HG03066 (cell line): ENCODE measurements around the gene VPREB3.

Experiments used
- ATAC-seq: cut with Tn5 transposase; IDR thresholded peaks from one replicate; pipeline ENCODE4 v1.9.1; 2021; ENCODE audit warnings: low read depth; ENCODE audit not compliant: unreplicated experiment

The VPREB3 gene

DNA sequence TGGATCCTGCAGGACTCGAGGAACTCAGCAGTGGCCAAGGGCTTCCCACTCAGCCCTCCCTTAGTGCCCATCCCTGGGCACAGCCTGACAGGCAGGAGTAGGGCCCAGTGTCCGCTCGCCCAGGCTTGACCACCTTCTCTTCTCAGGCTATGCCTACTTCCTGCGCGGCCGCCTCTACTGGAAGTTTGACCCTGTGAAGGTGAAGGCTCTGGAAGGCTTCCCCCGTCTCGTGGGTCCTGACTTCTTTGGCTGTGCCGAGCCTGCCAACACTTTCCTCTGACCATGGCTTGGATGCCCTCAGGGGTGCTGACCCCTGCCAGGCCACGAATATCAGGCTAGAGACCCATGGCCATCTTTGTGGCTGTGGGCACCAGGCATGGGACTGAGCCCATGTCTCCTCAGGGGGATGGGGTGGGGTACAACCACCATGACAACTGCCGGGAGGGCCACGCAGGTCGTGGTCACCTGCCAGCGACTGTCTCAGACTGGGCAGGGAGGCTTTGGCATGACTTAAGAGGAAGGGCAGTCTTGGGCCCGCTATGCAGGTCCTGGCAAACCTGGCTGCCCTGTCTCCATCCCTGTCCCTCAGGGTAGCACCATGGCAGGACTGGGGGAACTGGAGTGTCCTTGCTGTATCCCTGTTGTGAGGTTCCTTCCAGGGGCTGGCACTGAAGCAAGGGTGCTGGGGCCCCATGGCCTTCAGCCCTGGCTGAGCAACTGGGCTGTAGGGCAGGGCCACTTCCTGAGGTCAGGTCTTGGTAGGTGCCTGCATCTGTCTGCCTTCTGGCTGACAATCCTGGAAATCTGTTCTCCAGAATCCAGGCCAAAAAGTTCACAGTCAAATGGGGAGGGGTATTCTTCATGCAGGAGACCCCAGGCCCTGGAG lies 29.3 kb upstream of the VPREB3 start:
- no peak for ATAC-seq

DNA sequence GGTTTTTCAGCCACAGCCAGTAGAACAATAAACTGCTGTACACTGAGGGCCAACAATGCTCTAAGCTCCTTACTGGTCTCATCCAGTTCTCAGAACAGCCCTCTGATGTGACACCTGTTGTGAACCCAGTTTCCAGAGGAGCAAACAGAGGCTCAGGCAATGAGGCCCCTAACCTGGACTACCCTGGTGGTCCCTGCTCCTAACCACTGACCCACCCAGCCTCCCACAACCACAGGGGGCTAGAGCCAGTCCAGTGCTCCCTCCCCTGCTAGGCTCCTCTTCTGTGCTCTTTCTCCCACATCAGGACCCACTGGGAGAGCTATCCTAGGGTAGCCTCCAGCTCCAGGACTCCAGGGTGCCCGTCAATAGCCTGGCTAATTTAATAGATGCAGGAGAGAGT lies 28.5 kb upstream of the VPREB3 start:
- ATAC-seq: no peak

DNA sequence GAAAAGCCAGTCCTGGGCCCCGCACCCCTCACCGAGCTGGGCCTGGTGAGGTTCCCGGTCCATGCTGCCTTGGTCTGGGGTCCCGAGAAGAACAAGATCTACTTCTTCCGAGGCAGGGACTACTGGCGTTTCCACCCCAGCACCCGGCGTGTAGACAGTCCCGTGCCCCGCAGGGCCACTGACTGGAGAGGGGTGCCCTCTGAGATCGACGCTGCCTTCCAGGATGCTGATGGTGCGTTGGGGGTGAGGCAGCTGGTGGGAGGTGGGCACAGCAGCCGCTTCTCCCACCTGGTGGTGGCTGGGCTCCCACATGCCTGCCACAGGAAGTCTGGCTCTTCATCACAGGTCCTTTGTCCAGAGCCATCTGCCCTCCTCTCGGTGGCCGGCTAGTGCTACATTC lies 28.0 kb upstream of the VPREB3 start:
- no peak for ATAC-seq

DNA sequence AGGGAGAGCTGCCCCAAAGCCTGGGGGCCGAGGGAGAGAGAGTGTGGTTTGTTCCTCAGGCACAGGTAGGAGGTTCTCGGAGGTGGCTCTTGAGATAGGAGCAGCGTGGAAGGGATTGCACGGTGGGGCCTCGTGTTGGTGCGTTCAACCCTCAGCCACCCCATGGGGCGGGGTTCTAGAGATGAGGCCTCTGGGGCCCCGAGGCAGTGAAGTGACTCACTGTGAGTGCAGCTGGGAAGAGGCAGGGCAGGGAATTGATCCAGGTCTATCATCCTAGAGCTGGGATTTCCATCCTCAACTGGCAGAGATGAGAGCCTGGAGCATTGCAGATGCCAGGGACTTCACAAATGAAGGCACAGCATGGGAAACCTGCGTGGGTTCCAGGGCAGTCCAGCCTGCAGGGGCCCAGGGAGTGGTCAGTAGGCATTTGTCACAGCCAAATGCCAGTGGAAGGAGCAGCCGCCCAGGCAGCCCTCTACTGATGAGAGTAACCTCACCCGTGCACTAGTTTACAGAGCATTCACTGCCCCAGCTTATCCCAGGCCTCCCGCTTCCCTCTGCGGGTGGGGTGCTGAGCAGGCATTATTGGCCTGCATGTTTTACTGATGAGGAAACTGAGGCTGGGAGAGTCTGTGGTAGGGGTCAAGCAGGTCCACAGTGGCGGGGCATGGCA lies 27.4 kb upstream of the VPREB3 start:
- ATAC-seq: no peak

DNA sequence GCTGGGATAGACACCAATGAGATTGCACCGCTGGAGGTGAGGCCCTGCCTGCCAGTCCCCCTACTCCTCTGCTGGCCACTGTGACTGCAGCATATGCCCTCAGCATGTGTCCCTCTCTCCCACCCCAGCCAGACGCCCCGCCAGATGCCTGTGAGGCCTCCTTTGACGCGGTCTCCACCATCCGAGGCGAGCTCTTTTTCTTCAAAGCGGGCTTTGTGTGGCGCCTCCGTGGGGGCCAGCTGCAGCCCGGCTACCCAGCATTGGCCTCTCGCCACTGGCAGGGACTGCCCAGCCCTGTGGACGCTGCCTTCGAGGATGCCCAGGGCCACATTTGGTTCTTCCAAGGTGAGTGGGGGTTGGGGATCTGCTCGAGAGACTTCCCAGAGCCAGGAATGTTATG lies 26.8 kb upstream of the VPREB3 start:
- no peak for ATAC-seq

DNA sequence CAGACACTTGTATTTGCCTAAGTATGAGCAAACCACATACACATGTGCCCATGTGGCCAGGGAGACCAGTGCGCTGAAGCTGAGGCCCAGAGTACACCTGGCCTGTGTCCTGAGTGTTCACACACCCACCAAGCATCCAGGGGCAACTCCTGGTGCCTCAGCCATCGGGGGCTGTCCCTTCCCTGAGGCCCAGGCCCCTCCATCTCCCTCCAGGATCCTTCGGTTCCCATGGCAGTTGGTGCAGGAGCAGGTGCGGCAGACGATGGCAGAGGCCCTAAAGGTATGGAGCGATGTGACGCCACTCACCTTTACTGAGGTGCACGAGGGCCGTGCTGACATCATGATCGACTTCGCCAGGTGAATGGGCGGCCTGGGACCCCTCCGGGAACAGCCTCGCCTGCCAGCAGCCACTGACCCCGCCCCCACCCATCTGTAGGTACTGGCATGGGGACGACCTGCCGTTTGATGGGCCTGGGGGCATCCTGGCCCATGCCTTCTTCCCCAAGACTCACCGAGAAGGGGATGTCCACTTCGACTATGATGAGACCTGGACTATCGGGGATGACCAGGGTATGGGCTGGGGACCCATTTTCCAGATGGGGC lies 26.0 kb upstream of the VPREB3 start:
- no peak for ATAC-seq

DNA sequence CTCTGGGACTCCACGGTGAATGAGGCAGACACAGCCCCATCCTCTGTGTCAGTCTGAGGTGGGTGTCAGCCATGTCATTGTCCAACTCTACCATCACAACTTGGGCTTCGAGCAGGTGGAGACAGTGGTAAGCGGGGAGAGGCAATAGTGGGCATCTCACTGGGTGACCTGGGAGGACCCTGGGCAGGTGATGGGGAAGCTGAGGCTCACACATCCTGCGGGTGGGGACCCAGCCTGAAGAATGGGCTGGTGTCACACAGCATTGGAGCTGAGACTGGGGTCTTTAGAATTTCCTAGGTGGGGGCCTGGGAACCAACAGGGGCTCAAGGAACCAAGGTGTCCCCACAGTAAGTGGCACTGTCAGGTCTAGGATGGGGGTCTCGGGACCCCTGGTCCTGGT lies 25.5 kb upstream of the VPREB3 start:
- ATAC-seq: no peak

DNA sequence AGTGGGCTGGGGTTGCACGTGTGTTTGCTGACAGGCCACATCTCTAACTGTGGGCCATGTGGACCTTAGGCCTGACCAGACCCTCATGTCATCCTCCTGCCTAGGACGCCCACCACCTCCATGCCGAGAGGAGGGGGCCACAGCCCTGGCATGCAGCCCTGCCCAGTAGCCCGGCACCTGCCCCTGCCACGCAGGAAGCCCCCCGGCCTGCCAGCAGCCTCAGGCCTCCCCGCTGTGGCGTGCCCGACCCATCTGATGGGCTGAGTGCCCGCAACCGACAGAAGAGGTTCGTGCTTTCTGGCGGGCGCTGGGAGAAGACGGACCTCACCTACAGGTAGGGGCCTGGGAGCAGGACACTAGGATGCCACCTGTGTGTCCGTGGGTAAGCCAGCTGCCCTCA lies 24.9 kb upstream of the VPREB3 start:
- ATAC-seq: no peak

DNA sequence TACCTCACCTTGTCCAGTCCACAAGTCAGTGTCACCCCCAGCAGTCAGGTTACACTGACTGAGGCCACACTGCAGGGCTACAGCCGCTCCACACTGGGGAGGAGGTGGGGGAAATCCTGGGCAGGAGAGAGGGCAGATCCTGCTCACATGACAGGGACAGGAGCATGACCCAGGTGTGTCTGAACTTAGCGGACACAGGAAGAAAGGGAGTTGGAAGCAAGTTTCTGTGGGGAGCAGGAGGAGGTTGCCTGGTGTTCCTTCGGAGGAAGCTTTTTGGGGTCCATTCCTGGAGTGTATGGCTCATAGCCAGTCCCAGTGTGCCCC lies 24.3 kb upstream of the VPREB3 start:
- no peak for ATAC-seq

DNA sequence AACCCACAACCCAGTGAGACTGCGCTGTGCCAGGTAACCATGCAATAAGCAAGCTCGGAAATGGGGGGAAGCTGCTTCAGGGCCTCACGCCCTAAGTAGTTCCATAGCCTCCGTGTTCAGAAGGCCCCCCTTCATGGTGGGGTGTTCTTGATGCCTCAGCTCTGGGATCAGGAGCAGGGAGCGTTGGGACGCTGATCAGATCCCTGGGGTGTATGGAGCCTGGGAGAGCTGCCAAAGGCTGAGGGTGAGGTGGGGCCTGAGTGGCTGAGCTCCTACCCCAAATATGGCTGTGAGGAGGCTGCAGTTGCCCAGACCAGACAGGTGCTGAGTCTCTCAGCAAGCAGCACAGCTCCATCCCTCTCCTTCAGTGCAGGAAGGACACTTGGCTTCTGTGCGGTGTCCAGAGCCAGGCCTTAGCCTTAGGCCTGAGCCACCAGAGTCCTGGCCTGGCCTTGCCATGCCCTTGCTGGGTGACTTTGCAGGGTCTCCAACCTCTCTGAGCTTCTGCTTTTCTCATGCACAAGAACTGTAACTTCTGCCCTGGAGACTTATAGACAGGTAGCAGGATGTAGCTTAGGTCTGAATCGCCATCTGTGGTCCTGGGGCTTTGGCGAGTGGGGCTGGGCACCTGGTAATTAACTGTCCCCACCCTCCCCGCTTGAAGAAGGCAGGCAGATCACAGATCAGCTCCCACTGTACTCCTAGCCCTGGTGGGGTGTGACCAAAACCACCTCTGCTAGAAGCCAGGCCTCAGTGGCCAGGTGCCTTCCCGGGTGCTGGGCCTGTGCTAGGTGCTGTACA lies 23.8 kb upstream of the VPREB3 start:
- no peak for ATAC-seq

DNA sequence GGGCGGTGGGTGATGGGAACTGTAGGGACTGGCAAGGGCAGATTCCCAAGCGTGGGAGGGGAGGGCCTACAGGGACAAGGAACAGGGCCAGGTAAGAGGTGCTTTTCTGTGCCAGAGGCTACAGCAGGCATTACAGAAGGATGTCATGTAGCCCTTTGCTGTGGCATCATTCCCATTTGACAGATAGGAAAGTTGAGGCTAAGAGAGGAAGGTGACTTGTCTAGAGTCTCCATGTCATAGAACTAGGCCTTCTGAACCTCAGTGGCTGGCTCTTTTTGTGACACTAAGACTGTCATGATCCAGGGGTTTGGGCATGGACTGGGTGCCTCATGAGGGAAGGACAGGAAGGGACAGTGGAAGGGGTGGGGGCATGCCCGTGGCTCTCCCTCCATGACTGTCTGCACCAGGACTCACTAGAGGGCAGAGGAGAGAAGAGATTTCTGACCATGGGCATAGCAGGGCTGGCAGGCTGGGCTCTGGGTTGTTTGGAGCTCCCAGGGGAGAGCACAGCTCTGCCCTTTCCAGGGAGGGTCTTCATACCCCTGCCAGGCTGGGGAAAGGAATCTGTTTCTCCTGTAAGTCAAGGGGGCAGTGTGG lies 21.7 kb upstream of the VPREB3 start:
- ATAC-seq: no peak

DNA sequence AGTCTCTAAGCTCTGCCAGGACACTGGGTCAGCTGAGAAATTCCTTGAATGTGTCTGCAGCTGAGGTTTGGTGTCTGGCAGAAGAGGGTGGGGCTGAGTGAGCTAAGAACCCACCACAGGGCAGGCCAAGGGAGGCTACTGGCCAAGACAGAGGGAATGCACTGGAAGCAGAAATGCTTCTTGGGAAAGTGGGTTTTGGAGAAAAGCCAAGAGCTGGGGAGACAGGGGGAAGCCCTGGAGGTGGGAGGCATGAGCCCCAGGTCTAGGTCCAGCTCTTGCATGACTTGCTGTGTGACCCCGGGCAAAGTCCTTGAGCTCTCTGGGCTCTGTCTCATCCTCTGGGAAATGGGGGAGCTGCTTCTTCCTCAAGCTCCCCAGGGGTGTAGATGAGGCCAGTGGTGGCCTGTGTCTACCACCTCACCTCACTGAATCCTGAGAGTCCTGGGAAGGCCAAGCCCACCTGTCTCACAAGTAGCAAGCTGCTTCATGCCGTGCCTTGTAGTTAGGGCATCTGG lies 20.8 kb upstream of the VPREB3 start:
- ATAC-seq: no peak

DNA sequence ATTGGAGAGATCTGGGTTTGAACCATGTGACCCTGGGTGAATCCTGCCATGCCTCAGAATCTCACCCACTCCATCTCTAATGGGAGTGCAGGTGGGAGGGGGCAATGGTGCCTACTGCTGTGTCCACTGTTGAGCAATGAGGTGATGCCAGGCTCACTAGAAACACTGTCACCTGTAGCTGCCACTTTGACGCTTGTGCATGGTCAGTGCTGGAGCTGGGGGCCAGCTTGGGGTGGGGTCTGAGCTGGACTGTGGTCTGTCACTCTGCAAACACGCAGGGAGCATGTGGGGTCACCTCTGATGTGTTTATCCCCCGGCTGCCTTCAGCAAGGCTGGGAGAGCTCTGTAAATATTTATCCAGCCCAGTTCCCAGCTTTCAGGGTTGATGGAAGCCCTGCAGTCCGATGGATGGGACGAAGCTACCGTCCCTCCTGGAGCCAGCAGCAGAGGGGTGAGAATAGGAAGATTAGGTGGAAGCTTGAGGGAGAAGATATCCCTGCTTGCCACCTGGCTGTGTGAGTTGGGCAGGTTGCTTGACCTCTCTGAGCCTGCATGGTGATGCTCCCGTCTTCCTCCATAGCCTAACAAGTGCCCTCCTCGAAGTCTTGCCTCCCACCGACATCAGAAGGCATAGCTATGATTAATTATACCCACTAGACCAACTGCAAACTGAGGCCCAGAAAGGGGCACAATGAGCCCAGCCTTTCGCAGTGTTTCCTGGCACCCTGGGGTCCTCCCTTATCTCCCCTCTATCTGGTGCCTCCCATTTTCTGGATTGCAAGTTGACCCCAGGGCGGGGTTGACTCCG lies 20.1 kb upstream of the VPREB3 start:
- ATAC-seq: no peak

DNA sequence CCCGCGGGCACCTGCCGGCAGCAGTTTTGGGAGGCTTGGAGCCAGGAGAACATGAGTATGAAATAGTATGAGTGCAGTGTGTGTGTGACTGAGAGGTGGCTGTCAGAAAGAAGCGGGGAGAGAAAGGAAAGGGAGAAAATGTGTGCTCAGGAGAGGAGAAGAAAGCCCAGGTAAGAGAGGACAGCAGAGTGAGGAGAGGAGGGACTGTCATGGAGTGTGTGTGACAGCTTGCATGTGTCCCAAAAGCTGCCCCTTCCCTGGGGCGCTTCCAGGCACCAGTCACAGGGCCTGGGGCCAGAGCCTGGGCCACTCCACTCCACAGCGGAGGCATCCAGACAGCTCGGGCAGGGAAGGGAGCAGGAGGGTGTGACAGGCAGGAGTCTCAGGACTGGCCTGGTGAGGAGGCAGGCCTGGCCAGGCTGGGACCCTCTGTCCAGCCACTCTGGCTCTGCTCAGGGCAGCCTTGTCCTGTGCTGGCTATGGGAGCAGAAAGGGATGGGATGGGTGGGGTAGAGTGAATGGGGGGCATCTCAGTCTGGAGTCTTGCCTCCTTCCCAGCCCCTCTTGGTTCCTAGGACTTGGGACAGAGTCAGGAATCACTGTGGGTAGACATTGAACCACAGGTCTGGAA lies 19.4 kb upstream of the VPREB3 start:
- ATAC-seq: no peak

DNA sequence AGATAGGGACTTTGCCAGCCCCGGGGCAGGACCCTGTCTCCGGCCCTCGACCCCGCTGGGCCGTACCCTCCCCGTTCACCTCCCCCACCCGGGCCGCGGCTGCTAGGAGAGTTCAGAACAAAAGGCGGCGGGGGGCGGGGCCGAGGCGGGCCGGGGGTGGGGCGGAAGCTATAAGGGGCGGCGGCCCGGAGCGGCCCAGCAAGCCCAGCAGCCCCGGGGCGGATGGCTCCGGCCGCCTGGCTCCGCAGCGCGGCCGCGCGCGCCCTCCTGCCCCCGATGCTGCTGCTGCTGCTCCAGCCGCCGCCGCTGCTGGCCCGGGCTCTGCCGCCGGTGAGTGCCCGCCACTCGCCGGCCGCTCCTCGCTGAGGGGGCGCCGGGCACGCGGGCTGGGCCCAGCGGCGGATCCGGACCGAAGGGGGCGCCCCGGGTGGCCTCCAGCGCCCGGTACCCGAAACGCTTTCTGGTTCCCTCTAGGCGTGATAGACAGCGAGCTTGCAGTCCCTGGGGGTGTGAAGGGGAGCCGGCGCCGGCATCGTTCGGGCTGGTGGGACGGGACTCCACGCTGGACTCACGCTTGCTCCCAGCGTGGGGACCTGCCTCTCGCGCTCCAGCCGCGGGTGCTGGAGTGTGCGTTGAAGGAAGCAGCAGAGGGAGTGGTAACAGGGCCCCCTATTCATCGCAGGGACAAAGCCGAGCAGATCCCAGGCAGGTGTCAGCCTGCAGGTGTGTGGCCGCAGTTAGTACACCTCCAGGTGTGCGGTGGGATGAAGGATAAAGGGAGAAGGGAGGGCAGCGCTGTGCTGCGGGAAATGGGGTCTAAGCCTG lies 18.6 kb upstream of the VPREB3 start, which contains the start of gene MMP11:
Gene MMP11 (plus strand): TSS at position 201 of the 825 bp plus-strand sequence. CDS start 22 bp downstream, at position 223.
- ATAC-seq: no peak

DNA sequence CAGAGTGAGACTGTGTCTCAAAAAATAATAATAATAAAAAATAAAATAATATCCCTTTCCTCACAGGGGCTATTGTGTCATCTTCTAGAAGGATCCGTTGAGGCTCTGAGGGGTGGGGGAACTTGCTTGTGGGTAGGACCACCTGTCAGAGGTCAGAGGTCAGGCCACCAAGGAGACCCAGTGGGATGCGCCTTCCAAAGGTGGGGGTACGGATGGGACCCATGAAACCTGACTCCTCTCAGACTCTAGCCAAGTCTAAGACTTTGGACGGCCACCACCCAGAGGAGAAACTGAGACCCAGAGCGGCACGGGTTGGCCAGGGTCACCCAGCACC lies 18.1 kb upstream of the VPREB3 start:
- ATAC-seq: no peak

DNA sequence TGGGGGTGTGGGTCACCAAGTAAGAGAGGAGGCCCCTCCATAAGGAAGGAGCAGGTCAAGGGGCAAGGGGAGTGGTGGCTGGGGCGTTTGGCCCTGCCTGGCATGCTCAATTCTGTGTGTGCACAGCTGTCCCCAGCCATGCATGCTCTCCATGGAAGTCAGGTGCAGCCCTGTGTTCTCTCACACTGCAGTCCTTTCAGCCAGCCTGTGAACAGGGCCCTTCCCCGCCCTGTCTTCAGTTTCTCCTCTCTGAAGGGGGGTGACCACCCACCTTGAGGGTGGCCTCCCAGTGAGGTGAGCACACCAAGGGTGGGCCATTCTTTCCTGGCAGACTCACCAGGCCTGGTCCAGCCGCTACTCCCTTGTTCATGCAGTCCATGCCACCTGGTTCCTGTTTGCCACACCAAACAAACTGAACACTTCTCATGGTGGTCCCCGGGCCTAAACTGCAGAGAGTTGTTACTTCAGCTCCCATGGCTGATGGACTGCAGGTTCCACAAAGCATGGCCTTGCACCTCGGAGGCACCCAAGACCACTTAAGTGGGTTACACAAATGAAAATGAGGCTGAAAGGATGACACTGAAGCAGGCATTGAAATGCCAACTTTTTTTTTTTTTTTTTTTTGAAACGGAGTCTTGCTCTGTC lies 15.2 kb upstream of the VPREB3 start:
- no peak for ATAC-seq
